ENCODE measurements around the gene CBX7.
A peak's percentile ranks its signal among the peaks of the same experiment; 100 is the strongest.

CBX7 gene

DNA sequence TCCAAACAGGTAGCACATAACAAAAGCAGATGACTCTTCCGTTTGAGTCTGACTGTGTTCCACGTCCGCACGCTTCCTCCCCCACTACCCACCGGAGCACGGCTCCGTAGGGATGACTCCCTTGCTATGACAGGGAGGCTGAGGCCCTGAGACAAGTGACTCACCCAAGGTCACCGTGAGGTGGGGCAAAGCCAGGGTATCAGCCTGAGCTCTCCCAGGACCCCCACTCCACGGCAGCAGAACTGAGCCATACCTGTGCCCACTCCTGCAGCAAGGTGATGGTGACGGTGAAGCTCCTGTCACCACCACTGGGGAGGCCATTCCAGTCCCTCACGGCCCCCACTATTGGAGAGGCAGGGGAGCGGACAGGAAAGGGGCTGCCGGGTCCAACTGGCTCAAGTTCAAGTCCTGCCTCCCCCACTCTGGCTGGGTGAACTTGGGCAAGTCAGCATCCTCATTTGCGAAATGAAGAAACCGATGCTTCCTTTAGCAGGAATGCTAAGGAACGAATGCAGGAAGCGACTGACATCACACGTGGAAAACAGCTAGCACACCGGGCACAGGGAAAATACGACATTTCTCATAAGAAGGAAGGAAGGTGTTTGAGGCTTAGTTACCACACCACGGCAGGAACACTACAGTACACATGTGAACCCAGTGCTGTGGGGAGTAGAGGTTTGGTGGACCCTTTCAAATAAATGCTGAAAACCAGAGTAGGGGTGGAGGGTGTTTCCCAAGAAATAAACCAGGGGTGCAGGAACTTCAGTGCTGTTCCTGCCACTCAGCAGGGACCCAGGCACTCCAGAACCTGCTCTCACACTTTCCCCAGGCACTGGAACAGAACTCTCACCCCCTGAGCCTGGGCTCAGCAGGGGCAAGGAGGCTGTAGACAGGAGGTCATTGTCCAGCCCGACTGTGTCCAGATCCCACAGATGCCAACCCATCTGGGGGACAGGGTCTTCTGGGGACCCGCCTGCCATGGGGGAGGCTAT lies 32.4 kb upstream of the CBX7 start:
- Histone ChIP-seq H3K4me2 (ENCODE audit: low read length) (no peak overlapping the region), H2AFZ (no peak overlapping the region), H3K4me3 (ENCODE audit: low read depth, low read length) (no peak overlapping the region), H3K27me3 (ENCODE audit: control insufficient read depth, insufficient read depth, low read length) (no peaks in the 10 kb centered on the region), H3K9me3 (ENCODE audit: control insufficient read depth, low read length) (no peaks in the 10 kb centered on the region), H3K79me2 (no peaks in the 10 kb centered on the region), H3K36me3 (ENCODE audit: control insufficient read depth, insufficient read depth, low read length) (no peaks in the 10 kb centered on the region), H3K9ac (no peak overlapping the region), H3K27ac (peak overlapping the region; percentile 57), H3K4me1 (no peaks in the 10 kb centered on the region)
- TF ChIP-seq, protein P1, sequence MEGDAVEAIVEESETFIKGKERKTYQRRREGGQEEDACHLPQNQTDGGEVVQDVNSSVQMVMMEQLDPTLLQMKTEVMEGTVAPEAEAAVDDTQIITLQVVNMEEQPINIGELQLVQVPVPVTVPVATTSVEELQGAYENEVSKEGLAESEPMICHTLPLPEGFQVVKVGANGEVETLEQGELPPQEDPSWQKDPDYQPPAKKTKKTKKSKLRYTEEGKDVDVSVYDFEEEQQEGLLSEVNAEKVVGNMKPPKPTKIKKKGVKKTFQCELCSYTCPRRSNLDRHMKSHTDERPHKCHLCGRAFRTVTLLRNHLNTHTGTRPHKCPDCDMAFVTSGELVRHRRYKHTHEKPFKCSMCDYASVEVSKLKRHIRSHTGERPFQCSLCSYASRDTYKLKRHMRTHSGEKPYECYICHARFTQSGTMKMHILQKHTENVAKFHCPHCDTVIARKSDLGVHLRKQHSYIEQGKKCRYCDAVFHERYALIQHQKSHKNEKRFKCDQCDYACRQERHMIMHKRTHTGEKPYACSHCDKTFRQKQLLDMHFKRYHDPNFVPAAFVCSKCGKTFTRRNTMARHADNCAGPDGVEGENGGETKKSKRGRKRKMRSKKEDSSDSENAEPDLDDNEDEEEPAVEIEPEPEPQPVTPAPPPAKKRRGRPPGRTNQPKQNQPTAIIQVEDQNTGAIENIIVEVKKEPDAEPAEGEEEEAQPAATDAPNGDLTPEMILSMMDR (IDR thresholded peaks at IDR 0.05): no peak

- H3K79me2 ChIP-seq: no peaks in the 10 kb centered on the region
- H3K36me3 ChIP-seq (ENCODE audit: control insufficient read depth, insufficient read depth, low read length): no peaks in the 10 kb centered on the region
- no peak overlapping the region for H2AFZ ChIP-seq
- H3K4me1 ChIP-seq: no peaks in the 10 kb centered on the region
- H3K4me2 ChIP-seq (ENCODE audit: low read length): no peak overlapping the region
- H3K9ac ChIP-seq: no peak overlapping the region
- no peaks in the 10 kb centered on the region for H3K9me3 ChIP-seq (ENCODE audit: control insufficient read depth, low read length)
- H3K27me3 ChIP-seq (ENCODE audit: control insufficient read depth, insufficient read depth, low read length): no peaks in the 10 kb centered on the region
- TF ChIP-seq, protein P1 (IDR thresholded peaks at IDR 0.05): no peak
- no peak overlapping the region for H3K4me3 ChIP-seq (ENCODE audit: low read depth, low read length)
- no peak overlapping the region for H3K27ac ChIP-seq
These were observed 31.6 kb upstream of the CBX7 start for GRCh38 chr22:39183991-39184585.

DNA sequence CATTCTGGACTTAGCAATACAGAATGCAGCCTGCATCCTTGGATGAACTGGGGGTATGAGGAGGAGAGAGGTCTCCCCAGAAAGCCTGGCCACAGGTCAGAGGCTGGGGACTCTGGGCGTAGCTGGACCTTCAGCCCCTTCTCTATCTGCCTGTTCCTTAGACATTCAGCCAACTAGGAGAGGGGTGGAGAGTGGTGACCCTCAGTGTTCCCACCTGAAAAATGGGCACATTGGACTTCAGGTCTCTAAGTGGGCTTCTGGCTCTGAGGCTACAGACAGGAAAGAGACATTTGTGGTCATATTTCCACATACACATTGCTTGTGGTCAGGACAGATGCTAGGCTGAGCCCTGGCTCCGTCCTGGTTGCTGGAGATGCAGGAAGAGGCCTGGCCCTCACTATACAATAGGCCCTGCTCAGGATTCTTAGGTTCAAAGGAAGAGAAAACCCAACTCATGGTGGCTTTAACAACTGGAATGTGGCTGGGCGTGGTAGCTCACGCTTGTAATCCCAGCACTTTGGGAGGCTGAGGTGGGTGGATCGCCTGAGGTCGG lies 30.1 kb upstream of the CBX7 start:
- Histone ChIP-seq H3K4me2 (ENCODE audit: low read length) (no peak overlapping the region), H3K27ac (no peak overlapping the region), H3K4me1 (no peaks in the 10 kb centered on the region), H3K9me3 (ENCODE audit: control insufficient read depth, low read length) (no peaks in the 10 kb centered on the region), H3K27me3 (ENCODE audit: control insufficient read depth, insufficient read depth, low read length) (no peaks in the 10 kb centered on the region), H2AFZ (no peak overlapping the region), H3K4me3 (ENCODE audit: low read depth, low read length) (no peak overlapping the region), H3K36me3 (ENCODE audit: control insufficient read depth, insufficient read depth, low read length) (no peaks in the 10 kb centered on the region), H3K79me2 (no peaks in the 10 kb centered on the region), H3K9ac (no peak overlapping the region)
- TF ChIP-seq, protein P1 (IDR thresholded peaks at IDR 0.05): no peak

- no peaks in the 10 kb centered on the region for H3K36me3 ChIP-seq (ENCODE audit: control insufficient read depth, insufficient read depth, low read length)
- TF ChIP-seq, protein P1 (IDR thresholded peaks at IDR 0.05): no peak
- H3K9ac ChIP-seq: no peak overlapping the region
- H3K4me3 ChIP-seq (ENCODE audit: low read depth, low read length): no peak overlapping the region
- no peak overlapping the region for H3K4me2 ChIP-seq (ENCODE audit: low read length)
- H3K27me3 ChIP-seq (ENCODE audit: control insufficient read depth, insufficient read depth, low read length): no peaks in the 10 kb centered on the region
- H3K27ac ChIP-seq: no peak overlapping the region
- no peaks in the 10 kb centered on the region for H3K9me3 ChIP-seq (ENCODE audit: control insufficient read depth, low read length)
- H2AFZ ChIP-seq: no peak overlapping the region
- H3K4me1 ChIP-seq: no peaks in the 10 kb centered on the region
- H3K79me2 ChIP-seq: no peaks in the 10 kb centered on the region
These were observed 29.3 kb upstream of the CBX7 start for GRCh38 chr22:39181778-39182177.
